C4-2B (cell line): ENCODE results near the gene TAF1B.
"Not testable (repeated sequence)": the region's sequence is repeated elsewhere in the genome, so short reads cannot be mapped to it uniquely, and the experiment has no call there.

Source experiments
- H3K27ac ChIP-seq: fragments of 450-650 bp; 2 replicates; pipeline ENCODE4 v1.5.1; 2017
- CTCF ChIP-seq: fragments of 450-650 bp; conservative IDR thresholded peaks from 2 replicates; pipeline ENCODE4 v1.5.1; 2017; ENCODE audit warnings: mild to moderate bottlenecking
- ZFX ChIP-seq: fragments of 450-650 bp; IDR thresholded peaks from 2 replicates; pipeline ENCODE4 v1.6.1; 2017

The TAF1B gene

GRCh38 chr2:9824956-9825720 is 18.1 kb upstream of the TAF1B start:
- TF ChIP-seq ZFX (no peak), CTCF (no peak)
- no peak overlapping the region for H3K27ac ChIP-seq

- no peak overlapping the region for H3K27ac ChIP-seq
- TF ChIP-seq ZFX (no peak), CTCF (no peak)
These were observed 17.1 kb upstream of the TAF1B start for GRCh38 chr2:9826208-9826607.

GRCh38 chr2:9830685-9831410 is 12.4 kb upstream of the TAF1B start:
- TF ChIP-seq ZFX (no peak), CTCF (no peak)
- H3K27ac ChIP-seq = peak overlapping the region; percentile 97

- H3K27ac ChIP-seq = peak overlapping the region; percentile 97
- no peak for TF ChIP-seq CTCF
- no peak for TF ChIP-seq ZFX
These were observed 11.6 kb upstream of the TAF1B start for GRCh38 chr2:9831670-9832069.

- TF ChIP-seq ZFX (no peak), CTCF (no peak)
- no peak overlapping the region; the same call in 1 of the 2 replicates for H3K27ac ChIP-seq
These were observed 10.7 kb upstream of the TAF1B start for GRCh38 chr2:9832586-9832985.

GRCh38 chr2:9835068-9835467 is 8.2 kb upstream of the TAF1B start:
- H3K27ac ChIP-seq = not testable (repeated sequence)

GRCh38 chr2:9836074-9836473 is 7.2 kb upstream of the TAF1B start:
- TF ChIP-seq ZFX (no peak), CTCF (no peak)
- H3K27ac ChIP-seq = no peak overlapping the region

- H3K27ac ChIP-seq = no peak overlapping the region
- TF ChIP-seq CTCF (no peak), ZFX (no peak)
These were observed 6.8 kb upstream of the TAF1B start for GRCh38 chr2:9836517-9836916.
